ENCODE measurements around the gene BANP.

The BANP gene

GRCh38 chr16:87949071-87949744 is 2.0 kb upstream of the BANP start:
- DNase-seq, result no peak

- no peak for DNase-seq
These were observed 611 bp downstream of the BANP start for GRCh38 chr16:87951552-87952538.

GRCh38 chr16:87952751-87953150 is 1.5 kb downstream of the BANP start:
- DNase-seq, result no peak

- DNase-seq, result no peak
These were observed 2.3 kb downstream of the BANP start for GRCh38 chr16:87953308-87954215.

- DNase-seq, result no peak
These were observed 3.1 kb downstream of the BANP start for GRCh38 chr16:87954361-87954760.

- no peak for DNase-seq
These were observed 3.6 kb downstream of the BANP start for GRCh38 chr16:87954826-87955225.

- DNase-seq, result no peak
These were observed 4.3 kb downstream of the BANP start for GRCh38 chr16:87955302-87956097.

GRCh38 chr16:87956098-87956364 is 4.8 kb downstream of the BANP start:
- DNase-seq, result no peak

- DNase-seq, result no peak
These were observed 5.4 kb downstream of the BANP start for GRCh38 chr16:87956365-87957231.

GRCh38 chr16:87957296-87958094 is 6.3 kb downstream of the BANP start:
- DNase-seq, result no peak

- DNase-seq, result no peak
These were observed 7.4 kb downstream of the BANP start for GRCh38 chr16:87958632-87959031.

GRCh38 chr16:87959391-87959990 is 8.3 kb downstream of the BANP start:
- DNase-seq, result no peak

- no peak for DNase-seq
These were observed 9.1 kb downstream of the BANP start for GRCh38 chr16:87960296-87960695.

- DNase-seq, result no peak
These were observed 9.6 kb downstream of the BANP start for GRCh38 chr16:87960852-87961251.

- DNase-seq, result no peak
These were observed 10.4 kb downstream of the BANP start for GRCh38 chr16:87961623-87962022.

GRCh38 chr16:87963400-87963799 is 12.2 kb downstream of the BANP start:
- no peak for DNase-seq

- no peak for DNase-seq
These were observed 12.9 kb downstream of the BANP start for GRCh38 chr16:87964049-87964659.

- no peak for DNase-seq
These were observed 14.2 kb downstream of the BANP start for GRCh38 chr16:87965417-87965816.

- no peak for DNase-seq
These were observed 14.9 kb downstream of the BANP start for GRCh38 chr16:87966064-87966645.
